Measurements from ENCODE around the gene FAM53A. TPM values are rescaled to one million over a fixed set of nuclear protein-coding genes. Genes with fewer than 3 reads are reported as not detected.

FAM53A gene
- total RNA-seq, 4 donors from 2014 or later = 0.22 to 2.5 (median 0.47) TPM

- TF ChIP-seq CTCF (IDR thresholded peaks at IDR 0.05) (no peak), POLR2A (IDR thresholded peaks at IDR 0.05) (no peak)
- DNase-seq = no peak
- intact Hi-C loops (cut with DNase I) = no loop called here
- Histone ChIP-seq H3K4me1 (peaks cover 11 to 25% (median 14%) of the 10 kb centered on the region in 3 donors), H3K4me3 (no peak overlapping the region), H3K36me3 (peaks cover 0 to 22% (median 6%) of the 10 kb centered on the region in 3 donors), H3K27ac (no peak overlapping the region), H3K9me3 (no peaks in the 10 kb centered on the region), H3K27me3 (no peaks in the 10 kb centered on the region)
- 29 to 35% methylated on average over 3 of the region's 7 CpGs for WGBS, 2 donors
These were observed 2.4 kb upstream of the FAM53A start for GRCh38 chr4:1686440-1687036.

GRCh38 chr4:1685235-1686150 lies 1.4 kb upstream of the FAM53A start:
- intact Hi-C loops (cut with DNase I) = no loop called here
- no peaks in the 10 kb centered on the region for H3K27me3 ChIP-seq
- H3K9me3 ChIP-seq = no peaks in the 10 kb centered on the region
- peak overlapping the region; percentile 55 to 78 (median 66) for H3K4me3 ChIP-seq
- H3K4me1 ChIP-seq = peaks cover 11 to 25% (median 14%) of the 10 kb centered on the region in 3 donors
- DNase-seq = no peak
- peak overlapping the region; percentile 63 to 92 (median 80) for H3K27ac ChIP-seq
- H3K36me3 ChIP-seq = peaks cover 0 to 11% (median 0%) of the 10 kb centered on the region in 3 donors
- TF ChIP-seq CTCF (IDR thresholded peaks at IDR 0.05) = no peak
- no peak for TF ChIP-seq POLR2A (IDR thresholded peaks at IDR 0.05)
- 37 to 62% methylated on average over 5 to 8 of the region's 23 CpGs for WGBS, 2 donors

- no peak for TF ChIP-seq POLR2A (IDR thresholded peaks at IDR 0.05)
- no peak for TF ChIP-seq CTCF (IDR thresholded peaks at IDR 0.05)
- DNase-seq = peak; percentile 38
- H3K27me3 ChIP-seq = no peaks in the 10 kb centered on the region
- peaks cover 11 to 25% (median 14%) of the 10 kb centered on the region in 3 donors for H3K4me1 ChIP-seq
- no peaks in the 10 kb centered on the region for H3K9me3 ChIP-seq
- H3K36me3 ChIP-seq = peaks cover 0 to 3% (median 0%) of the 10 kb centered on the region in 3 donors
- WGBS, 2 donors = 65 to 80% methylated on average over 1 to 4 of the region's 66 CpGs
- peak overlapping the region; percentile 63 to 92 (median 80) for H3K27ac ChIP-seq
- intact Hi-C loops (cut with DNase I) = no loop called here
- peak overlapping the region; percentile 55 to 78 (median 66) for H3K4me3 ChIP-seq
These were observed 557 bp upstream of the FAM53A start for GRCh38 chr4:1684506-1685234.

- TF ChIP-seq POLR2A (IDR thresholded peaks at IDR 0.05) (no peak), CTCF (IDR thresholded peaks at IDR 0.05) (no peak)
- WGBS, 2 donors = 4 to 5% methylated on average over 12 to 13 of the region's 13 CpGs
- DNase-seq = no peak
- Histone ChIP-seq H3K27me3 (no peaks in the 10 kb centered on the region), H3K4me3 (peak overlapping the region; percentile 55 to 78 (median 66)), H3K36me3 (no peaks in the 10 kb centered on the region), H3K4me1 (peaks cover 11 to 25% (median 14%) of the 10 kb centered on the region in 3 donors), H3K27ac (peak overlapping the region; percentile 70 to 92 (median 81)), H3K9me3 (no peaks in the 10 kb centered on the region)
- intact Hi-C loops (cut with DNase I) = no loop called here
These were observed 815 bp downstream of the FAM53A start for GRCh38 chr4:1683261-1683735.
